ENCODE measurements around the gene PLEKHA8.

The PLEKHA8 gene

DNA sequence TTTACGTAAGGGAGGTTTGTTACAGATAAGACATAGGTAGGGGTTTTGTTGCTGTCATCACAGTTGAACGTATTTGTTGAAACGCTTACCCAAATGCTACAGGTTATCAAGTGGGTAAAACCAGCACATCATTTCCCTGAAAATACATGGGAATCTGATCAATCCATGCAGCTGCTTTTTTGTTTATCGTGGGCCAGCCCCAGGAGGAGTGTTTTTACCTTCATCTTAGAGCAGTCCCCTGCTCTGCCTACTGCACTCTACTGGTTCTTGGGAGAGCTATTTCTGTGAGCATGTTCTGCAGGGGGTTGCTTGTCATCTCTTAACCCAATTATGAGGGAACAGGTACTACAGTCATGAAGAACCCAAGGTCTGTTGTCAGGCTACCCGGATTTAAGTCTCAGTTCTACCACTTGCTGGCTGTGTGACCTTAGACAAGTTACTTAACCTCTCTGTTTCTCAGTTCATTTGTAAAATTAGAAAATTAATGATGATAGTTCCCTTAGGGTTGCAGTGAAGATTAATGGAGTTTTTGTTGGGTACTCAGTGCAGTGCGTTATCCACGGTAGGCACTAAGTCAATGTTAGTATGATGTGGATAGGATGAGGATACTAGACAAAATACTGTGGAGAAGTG, 121.5 kb downstream of the PLEKHA8 start:
- intact Hi-C loops (cut with DNase I) = no loop called here
- no peak for DNase-seq

DNA sequence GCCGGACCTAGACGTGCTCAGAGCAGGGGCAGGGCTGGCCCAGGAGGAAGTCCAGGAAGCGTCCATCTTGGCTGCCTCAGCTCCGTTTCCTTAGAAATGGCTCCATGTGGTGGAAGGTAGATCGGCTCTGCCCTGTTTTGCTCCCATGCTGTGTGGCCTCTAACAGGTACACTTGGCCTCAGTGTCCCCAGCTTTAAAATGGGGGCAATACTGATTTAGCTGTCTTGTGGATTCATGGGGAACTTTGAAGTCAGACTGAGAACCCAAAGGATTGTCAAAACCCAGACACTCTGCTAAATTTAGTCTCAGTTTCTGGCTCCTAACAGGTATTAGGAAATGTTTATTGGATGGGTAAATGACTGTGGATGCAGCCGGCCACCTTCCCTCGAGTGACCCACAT, 122.5 kb downstream of the PLEKHA8 start:
- intact Hi-C loops (cut with DNase I) = no loop called here
- no peak for DNase-seq

- no peak for DNase-seq
- intact Hi-C loops (cut with DNase I) = no loop called here
These were observed 125.9 kb downstream of the PLEKHA8 start for GRCh38 chr7:30154111-30154587.

- DNase-seq = peak in 27 of 42 donors; percentile 29 to 79 (median 54)
- intact Hi-C loops (cut with DNase I) = no loop called here
These were observed 127.3 kb downstream of the PLEKHA8 start for GRCh38 chr7:30155481-30155880.

- intact Hi-C loops (cut with DNase I) = no loop called here
- no peak for DNase-seq
These were observed 129.0 kb downstream of the PLEKHA8 start for GRCh38 chr7:30157204-30157603.

GRCh38 chr7:30159163-30159562, 131.0 kb downstream of the PLEKHA8 start:
- no peak for DNase-seq
- intact Hi-C loops (cut with DNase I) = no loop called here

DNA sequence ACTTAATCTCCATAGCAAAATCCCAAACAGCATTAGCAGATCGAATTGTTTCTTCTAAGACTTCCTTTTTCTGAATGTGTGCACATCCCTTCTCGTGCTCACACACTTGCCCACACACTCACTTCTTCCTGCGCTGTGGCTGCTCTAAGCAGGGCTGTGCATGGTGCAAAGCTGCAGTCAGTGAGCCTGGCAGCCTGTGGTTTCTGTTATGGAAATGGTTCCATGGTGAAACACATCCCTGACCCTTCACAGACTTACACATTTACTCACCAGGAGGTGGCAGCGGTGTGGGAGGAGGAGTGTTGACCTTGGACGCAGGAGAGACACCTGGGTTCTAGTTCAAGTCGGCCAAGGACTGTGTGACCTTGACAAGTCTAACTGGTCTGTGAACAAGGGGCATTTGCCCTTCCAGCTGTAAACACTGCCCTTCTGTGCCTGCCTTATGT, 131.5 kb downstream of the PLEKHA8 start:
- peak in 19 of 42 donors; percentile 26 to 71 (median 45) for DNase-seq

GRCh38 chr7:30160329-30160728, 132.1 kb downstream of the PLEKHA8 start:
- intact Hi-C loops (cut with DNase I) = loop anchor here (5.0 to 10.0 kb wide), 2 partner anchors 117 to 344 kb away; partner anchors contain the start of gene GGCT
- no peak for DNase-seq

More for the DNA sequence above, 131.5 kb downstream of the PLEKHA8 start:
- intact Hi-C loops (cut with DNase I) = loop anchor here (5.0 to 10.0 kb wide), 2 partner anchors 118 to 345 kb away; partner anchors contain the start of gene GGCT

- intact Hi-C loops (cut with DNase I) = loop anchor here (5.0 to 10.0 kb wide), 2 partner anchors 115 to 343 kb away; partner anchors contain the start of gene GGCT
These were observed 133.9 kb downstream of the PLEKHA8 start for GRCh38 chr7:30162133-30162532.

GRCh38 chr7:30162622-30163124, 134.5 kb downstream of the PLEKHA8 start:
- intact Hi-C loops (cut with DNase I) = loop anchor here (5.0 to 10.0 kb wide), 2 partner anchors 115 to 342 kb away; partner anchors contain the start of gene GGCT
- DNase-seq = peak in 13 of 42 donors; percentile 33 to 76 (median 51)

More at GRCh38 chr7:30162133-30162532, 133.9 kb downstream of the PLEKHA8 start:
- DNase-seq = no peak

GRCh38 chr7:30163231-30163894, 135.2 kb downstream of the PLEKHA8 start:
- DNase-seq = peak in 35 of 42 donors; percentile 17 to 83 (median 63)
- intact Hi-C loops (cut with DNase I) = loop anchor here (5.0 to 10.0 kb wide), 2 partner anchors 114 to 341 kb away; partner anchors contain the start of gene GGCT

- peak in 17 of 42 donors; percentile 30 to 76 (median 51) for DNase-seq
- intact Hi-C loops (cut with DNase I) = loop anchor here (5.0 to 10.0 kb wide), 2 partner anchors 113 to 340 kb away; partner anchors contain the start of gene GGCT
These were observed 136.4 kb downstream of the PLEKHA8 start for GRCh38 chr7:30164567-30164966.

GRCh38 chr7:30165590-30165989, 137.4 kb downstream of the PLEKHA8 start:
- DNase-seq = no peak
- intact Hi-C loops (cut with DNase I) = loop anchor here (10.0 kb wide), 1 partner anchor 339 kb away; the partner anchor contains the start of gene GGCT

DNA sequence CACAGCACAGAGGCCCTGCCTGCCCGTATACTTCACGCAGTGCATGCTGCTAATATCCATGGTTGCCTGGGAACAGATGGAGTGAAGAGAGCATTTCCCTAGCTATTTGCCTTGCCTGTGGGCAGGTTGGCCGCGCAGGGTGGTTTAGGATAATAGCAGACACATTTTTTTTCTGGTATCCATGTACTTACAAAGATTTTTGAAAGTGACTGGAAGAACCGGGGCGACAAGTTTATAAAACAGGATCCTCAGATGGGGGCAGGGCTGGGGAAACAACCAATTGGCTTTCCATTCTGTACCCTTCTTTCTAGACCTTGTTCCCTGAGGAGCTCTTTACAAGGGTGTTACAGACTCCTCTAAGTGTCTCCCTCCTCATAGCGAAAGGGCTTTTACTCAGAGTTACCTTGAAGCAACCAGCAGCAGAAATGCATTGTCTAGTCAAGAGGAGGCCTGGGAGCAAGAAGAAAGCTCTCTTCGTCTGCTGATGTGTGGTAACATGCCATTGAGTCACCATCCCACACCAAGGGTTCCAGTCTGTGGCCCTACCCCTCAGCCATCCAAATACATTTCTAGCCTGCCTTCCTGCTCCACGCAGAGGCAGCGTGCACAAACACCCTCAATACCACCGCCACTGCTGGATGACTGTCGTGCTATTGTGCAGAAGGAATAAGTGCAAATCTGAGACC, 138.1 kb downstream of the PLEKHA8 start:
- DNase-seq = no peak
- intact Hi-C loops (cut with DNase I) = loop anchor here (10.0 kb wide), 1 partner anchor 339 kb away; the partner anchor contains the start of gene GGCT

- DNase-seq = no peak
- intact Hi-C loops (cut with DNase I) = loop anchor here (10.0 kb wide), 1 partner anchor 338 kb away; the partner anchor contains the start of gene GGCT
These were observed 138.6 kb downstream of the PLEKHA8 start for GRCh38 chr7:30166841-30167235.

- intact Hi-C loops (cut with DNase I) = loop anchor here (10.0 kb wide), 1 partner anchor 337 kb away; the partner anchor contains the start of gene GGCT
- DNase-seq = no peak
These were observed 139.7 kb downstream of the PLEKHA8 start for GRCh38 chr7:30167901-30168300.

DNA sequence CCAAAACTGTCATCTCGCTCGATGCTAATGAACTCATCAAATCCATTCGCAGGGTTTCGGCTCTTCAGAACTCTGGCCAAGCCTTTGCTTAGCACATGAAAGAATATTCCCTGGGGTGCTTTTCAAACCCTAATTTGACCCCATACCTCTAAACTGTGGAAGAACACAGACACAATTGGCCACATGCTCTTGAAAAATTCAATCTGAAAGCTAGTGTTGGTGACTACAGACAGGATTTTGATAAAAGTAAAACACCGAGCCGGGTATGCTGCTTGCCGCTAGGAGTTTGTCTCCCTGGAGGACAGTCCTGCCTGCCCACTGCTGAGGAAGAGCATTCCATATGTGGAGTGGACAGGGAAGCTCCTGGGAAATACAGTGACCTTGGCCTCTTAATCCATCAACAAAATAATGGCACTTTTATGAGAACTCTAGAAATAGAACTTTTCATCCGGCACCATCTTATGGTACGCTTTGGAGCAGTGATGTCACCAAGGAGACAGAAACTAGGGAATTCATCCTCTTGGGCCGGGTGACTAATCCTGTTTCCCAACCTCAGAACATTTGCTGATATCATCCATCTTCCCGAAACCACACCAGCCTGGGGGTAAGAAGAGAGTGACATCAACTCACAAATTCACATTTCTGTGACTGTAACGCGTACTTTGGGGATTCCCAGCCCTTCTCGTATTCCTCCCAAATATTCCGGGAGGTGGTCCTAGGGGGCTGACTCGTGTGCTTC, 140.8 kb downstream of the PLEKHA8 start:
- intact Hi-C loops (cut with DNase I) = loop anchor here (10.0 kb wide), 1 partner anchor 336 kb away; the partner anchor contains the start of gene GGCT
- peak in 2 of 42 donors; percentile 25 to 67 for DNase-seq

DNA sequence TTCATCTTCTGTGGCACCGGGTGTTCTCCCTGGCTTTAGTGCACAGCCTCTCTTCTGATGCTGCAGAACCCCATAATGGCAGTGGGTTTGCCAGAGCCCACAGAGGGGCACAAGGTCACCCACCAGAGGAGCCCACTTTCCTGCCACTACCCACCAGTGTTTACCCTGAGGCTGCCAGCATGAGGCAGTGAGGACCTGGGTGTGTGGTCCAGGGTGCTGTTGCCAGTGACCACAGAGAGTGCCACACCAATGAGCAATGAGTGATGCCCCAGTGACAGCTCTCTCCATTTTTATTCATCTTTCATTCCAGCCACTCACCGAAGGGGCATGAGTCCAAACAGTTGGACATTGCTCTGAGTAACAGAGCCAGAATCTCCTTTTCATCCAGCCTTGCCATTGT, 141.4 kb downstream of the PLEKHA8 start:
- DNase-seq = no peak
- intact Hi-C loops (cut with DNase I) = loop anchor here (10.0 kb wide), 1 partner anchor 335 kb away; the partner anchor contains the start of gene GGCT
